Left colon (tissue), 2 donors: ENCODE data around the gene MYO19. TPM values are rescaled to one million over a fixed set of nuclear protein-coding genes. Genes with fewer than 3 reads are reported as not detected.

Source experiments
- total RNA-seq, 2 donors: library from RNA; stranded (reverse); fragmentation: NEBNext Ultra II Directional; extraction: Animal tissue kit (Norgen Biotek cat#: 25700); gene quantifications; one replicate each; pipeline ENCODE4 v1.2.1, GENCODE V29; 2021
- donor health status: DM: no; HTN: no; CAD: no.
- donor health status: DM: yes; HTN: yes; CAD: no.

MYO19 gene
- total RNA-seq, 2 donors from 2014 or later = 68.4 to 99.3 TPM

Other genes starting within 250 kb of the MYO19 start
- gene TBC1D3G, start 211.0 kb downstream of the MYO19 start, total RNA-seq = not detected
- not detected for gene TBC1D3H, start 146.4 kb downstream of the MYO19 start, total RNA-seq
- gene ZNHIT3, start 48.2 kb downstream of the MYO19 start, total RNA-seq = 10 to 100 TPM; 23.8 to 25.7 TPM
- gene PIGW, start 119 bp upstream of the MYO19 start, total RNA-seq = 1 to 10 TPM; 6.0 to 9.3 TPM
- gene GGNBP2, start 10.1 kb upstream of the MYO19 start, total RNA-seq = 10 to 100 TPM; 76.4 to 86.7 TPM
- gene DHRS11, start 57.0 kb upstream of the MYO19 start, total RNA-seq = 100 to 1,000 TPM; 221 to 249 TPM
- 10 to 100 TPM in 1 of 2 donors, 1 to 10 TPM in 1; 7.6 to 10.2 TPM for gene MRM1, start 66.7 kb upstream of the MYO19 start, total RNA-seq